RWPE2 (cell line): ENCODE data around the gene NDUFA12.

Experiments used
- ATAC-seq: fragments of 200-7000 bp; cut with Tn5 transposase; 3 replicates; pipeline ENCODE4 v1.9.1; 2021; ENCODE audit warnings: low read depth
- DNase-seq: peaks from one replicate; pipeline ENCODE4 v3.0.0-alpha.2; 2020; ENCODE audit warnings: low spot score
- H3K27ac ChIP-seq: fragments of 450-650 bp; 2 replicates; pipeline ENCODE4 v1.5.1; 2017; ENCODE audit warnings: mild to moderate bottlenecking; ENCODE audit not compliant: poor library complexity, severe bottlenecking
- H3K27me3 ChIP-seq: fragments of 250-450 bp; sonication (Bioruptor Pico); 2 replicates; pipeline ENCODE4 v1.5.1; 2021; ENCODE audit warnings: mild to moderate bottlenecking, moderate library complexity; ENCODE audit not compliant: insufficient read depth, poor library complexity, severe bottlenecking
- H3K36me3 ChIP-seq: fragments of 250-450 bp; sonication (Bioruptor Pico); 2 replicates; pipeline ENCODE4 v1.5.1; 2020; ENCODE audit warnings: low read depth, mild to moderate bottlenecking, moderate library complexity
- H3K4me1 ChIP-seq: fragments of 250-450 bp; sonication (Bioruptor Pico); 2 replicates; pipeline ENCODE4 v1.5.1; 2021; ENCODE audit warnings: mild to moderate bottlenecking, moderate library complexity; ENCODE audit not compliant: insufficient read depth, poor library complexity, severe bottlenecking
- H3K4me3 ChIP-seq: fragments of 250-450 bp; sonication (Bioruptor Pico); 2 replicates; pipeline ENCODE4 v1.5.1; 2021; ENCODE audit warnings: mild to moderate bottlenecking, moderate library complexity; ENCODE audit not compliant: severe bottlenecking
- H3K9me3 ChIP-seq: fragments of 250-450 bp; sonication (Bioruptor Pico); 2 replicates; pipeline ENCODE4 v1.5.1; 2021; ENCODE audit warnings: mild to moderate bottlenecking, moderate library complexity; ENCODE audit not compliant: severe bottlenecking
- TF ChIP-seq, protein P1 (sequence below): fragments of 450-650 bp; IDR thresholded peaks from one replicate; pipeline ENCODE4 v1.5.1; 2017; ENCODE audit warnings: mild to moderate bottlenecking, moderate library complexity; ENCODE audit not compliant: poor library complexity, severe bottlenecking

Gene NDUFA12

DNA sequence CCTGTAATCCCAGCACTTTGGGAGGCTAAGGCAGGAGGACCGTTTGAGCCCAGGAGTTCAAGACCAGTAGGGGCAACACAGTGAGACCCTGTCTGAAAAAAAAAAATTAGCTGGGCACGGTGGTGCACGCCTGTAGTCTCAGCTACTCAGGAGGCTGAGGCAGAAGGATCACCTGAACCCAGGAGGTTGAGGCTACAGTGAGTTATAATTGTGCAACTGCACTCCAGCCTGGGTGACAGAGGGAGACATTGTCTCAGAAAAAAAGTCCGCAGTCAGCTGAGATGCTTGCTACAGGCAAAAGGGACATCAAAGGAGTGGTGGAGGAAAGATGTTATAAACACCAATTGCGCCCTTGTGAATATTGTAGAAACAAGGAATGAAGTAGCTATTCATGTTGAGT lies 77.8 kb downstream of the NDUFA12 start:
- Histone ChIP-seq H3K4me3 (no peak overlapping the region), H3K27me3 (no peaks in the 10 kb centered on the region), H3K36me3 (no peaks in the 10 kb centered on the region), H3K27ac (no peak overlapping the region), H3K9me3 (no peaks in the 10 kb centered on the region), H3K4me1 (no peaks in the 10 kb centered on the region)
- ATAC-seq (no peak), DNase-seq (no peak)
- TF ChIP-seq, protein P1, sequence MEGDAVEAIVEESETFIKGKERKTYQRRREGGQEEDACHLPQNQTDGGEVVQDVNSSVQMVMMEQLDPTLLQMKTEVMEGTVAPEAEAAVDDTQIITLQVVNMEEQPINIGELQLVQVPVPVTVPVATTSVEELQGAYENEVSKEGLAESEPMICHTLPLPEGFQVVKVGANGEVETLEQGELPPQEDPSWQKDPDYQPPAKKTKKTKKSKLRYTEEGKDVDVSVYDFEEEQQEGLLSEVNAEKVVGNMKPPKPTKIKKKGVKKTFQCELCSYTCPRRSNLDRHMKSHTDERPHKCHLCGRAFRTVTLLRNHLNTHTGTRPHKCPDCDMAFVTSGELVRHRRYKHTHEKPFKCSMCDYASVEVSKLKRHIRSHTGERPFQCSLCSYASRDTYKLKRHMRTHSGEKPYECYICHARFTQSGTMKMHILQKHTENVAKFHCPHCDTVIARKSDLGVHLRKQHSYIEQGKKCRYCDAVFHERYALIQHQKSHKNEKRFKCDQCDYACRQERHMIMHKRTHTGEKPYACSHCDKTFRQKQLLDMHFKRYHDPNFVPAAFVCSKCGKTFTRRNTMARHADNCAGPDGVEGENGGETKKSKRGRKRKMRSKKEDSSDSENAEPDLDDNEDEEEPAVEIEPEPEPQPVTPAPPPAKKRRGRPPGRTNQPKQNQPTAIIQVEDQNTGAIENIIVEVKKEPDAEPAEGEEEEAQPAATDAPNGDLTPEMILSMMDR = no peak

DNA sequence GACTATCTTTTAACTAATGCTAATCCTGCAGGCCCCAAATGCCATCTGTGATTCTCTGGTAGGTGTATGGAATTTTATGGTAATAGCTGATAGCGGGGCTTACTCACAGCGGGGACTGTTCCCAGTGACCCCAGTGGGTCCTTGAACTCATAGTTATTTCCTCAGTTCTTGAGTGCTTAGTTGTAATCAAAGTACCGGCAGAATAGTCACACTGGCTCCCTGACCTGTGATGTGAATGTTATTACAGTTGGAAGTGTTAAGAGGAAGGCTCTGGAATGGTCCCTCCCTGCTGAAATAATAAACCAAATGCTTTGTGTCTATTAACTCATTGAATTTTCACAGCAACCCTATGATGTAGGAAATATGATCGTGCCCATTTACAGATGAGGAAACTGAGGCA lies 78.3 kb downstream of the NDUFA12 start:
- TF ChIP-seq, protein P1 = no peak
- Histone ChIP-seq H3K27ac (no peak overlapping the region), H3K9me3 (no peaks in the 10 kb centered on the region), H3K27me3 (no peaks in the 10 kb centered on the region), H3K4me1 (no peaks in the 10 kb centered on the region), H3K4me3 (no peak overlapping the region), H3K36me3 (no peaks in the 10 kb centered on the region)
- DNase-seq (no peak), ATAC-seq (no peak)

DNA sequence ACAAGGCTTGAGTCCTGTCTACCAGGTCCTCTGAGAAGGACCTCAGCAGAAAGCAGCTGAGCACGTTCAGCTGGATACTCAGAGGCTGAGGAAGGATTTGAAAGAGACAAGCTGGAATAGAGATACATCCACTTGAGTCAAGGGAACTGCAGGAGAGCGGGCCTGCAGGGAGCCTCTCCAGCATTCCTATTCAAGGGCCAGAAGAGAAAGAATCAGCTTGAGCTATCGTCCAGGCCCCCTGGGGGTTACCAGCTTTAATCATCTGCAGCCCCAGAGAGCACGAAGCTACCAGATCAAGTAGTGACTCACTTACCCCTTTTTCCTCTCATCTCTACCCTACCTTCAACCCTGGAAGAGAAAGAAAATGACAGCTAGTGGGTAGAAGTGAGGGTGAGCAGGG lies 80.9 kb downstream of the NDUFA12 start:
- H3K27ac ChIP-seq = no peak overlapping the region
- H3K9me3 ChIP-seq = no peaks in the 10 kb centered on the region
- H3K36me3 ChIP-seq = no peaks in the 10 kb centered on the region
- H3K4me3 ChIP-seq = no peak overlapping the region
- H3K4me1 ChIP-seq = no peaks in the 10 kb centered on the region
- DNase-seq = no peak
- TF ChIP-seq, protein P1 = no peak
- ATAC-seq = no peak
- no peaks in the 10 kb centered on the region for H3K27me3 ChIP-seq
